ENCODE measurements around the gene PALM.
"Not testable (repeated sequence)": the region's sequence is repeated elsewhere in the genome, so short reads cannot be mapped to it uniquely, and the experiment has no call there.

Gene PALM

GRCh38 chr19:679418-680286 is 29.1 kb upstream of the PALM start:
- no peak for DNase-seq (ENCODE audit: low read depth)

- DNase-seq (ENCODE audit: low read depth), result peak; percentile 99
Observed at GRCh38 chr19:680287-681028, 28.3 kb upstream of the PALM start.

- DNase-seq (ENCODE audit: low read depth), result peak; percentile 77
Observed at GRCh38 chr19:681029-682019, 27.4 kb upstream of the PALM start.

DNA sequence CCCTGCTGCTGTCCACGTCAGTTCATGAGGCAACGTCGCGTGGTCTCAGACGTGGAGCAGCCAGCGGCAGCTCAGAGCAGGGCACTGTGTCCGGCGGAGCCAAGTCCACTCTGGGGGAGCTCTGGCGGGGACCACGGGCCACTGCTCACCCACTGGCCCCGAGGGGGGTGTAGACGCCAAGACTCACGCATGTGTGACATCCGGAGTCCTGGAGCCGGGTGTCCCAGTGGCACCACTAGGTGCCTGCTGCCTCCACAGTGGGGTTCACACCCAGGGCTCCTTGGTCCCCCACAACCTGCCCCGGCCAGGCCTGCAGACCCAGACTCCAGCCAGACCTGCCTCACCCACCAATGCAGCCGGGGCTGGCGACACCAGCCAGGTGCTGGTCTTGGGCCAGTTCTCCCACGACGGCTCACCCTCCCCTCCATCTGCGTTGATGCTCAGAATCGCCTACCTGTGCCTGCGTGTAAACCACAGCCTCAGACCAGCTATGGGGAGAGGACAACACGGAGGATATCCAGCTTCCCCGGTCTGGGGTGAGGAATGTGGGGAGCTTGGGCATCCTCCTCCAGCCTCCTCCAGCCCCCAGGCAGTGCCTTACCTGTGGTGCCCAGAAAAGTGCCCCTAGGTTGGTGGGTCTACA is 25.9 kb upstream of the PALM start:
- no peak for DNase-seq (ENCODE audit: low read depth)

DNA sequence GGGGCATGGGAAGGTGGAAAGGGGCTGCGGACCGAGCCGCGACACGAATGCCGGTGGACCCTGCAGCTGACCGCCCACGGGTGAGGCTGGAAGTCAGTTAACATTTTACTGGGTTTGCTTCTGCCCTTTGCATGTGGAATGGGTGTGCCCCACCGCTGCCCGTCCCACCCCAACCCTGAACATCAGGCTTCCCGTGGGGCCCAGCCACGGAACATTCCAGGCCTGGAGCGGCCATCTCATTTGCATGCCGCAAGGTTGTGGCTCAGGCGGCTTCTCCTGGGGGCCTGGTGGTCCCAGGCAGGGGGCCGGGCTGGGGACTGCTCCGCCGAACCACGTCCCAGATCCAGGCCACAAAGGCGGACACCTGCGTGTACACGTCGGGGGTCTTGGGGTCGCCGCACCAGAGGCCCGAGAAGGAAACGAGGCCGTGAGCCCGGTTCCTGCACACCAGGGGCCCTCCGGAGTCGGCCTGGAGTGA is 23.2 kb upstream of the PALM start:
- no peak for DNase-seq (ENCODE audit: low read depth)

GRCh38 chr19:686589-687297 is 22.0 kb upstream of the PALM start:
- no peak for DNase-seq (ENCODE audit: low read depth)

GRCh38 chr19:687569-688166 is 21.1 kb upstream of the PALM start:
- no peak for DNase-seq (ENCODE audit: low read depth)

DNA sequence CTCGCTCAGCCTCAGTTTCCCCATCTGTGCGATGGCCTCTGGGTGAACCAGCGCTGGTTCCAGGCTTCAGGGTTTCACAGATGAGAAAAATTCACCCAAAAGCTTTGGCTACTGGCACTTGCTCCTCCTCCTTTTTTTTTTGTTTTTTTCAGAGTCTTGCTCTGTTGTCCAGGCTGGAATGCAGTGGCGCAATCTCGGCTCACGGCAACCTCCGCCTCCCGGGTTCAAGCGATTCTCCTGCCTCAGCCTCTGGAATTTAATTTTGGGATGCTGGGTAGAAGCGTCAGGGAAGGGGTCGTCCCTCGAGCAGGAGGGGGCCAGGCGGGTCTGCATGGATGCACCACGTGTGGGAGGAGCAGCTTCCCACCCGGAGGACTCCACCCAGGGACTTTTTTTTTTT is 20.5 kb upstream of the PALM start:
- no peak for DNase-seq (ENCODE audit: low read depth)

DNA sequence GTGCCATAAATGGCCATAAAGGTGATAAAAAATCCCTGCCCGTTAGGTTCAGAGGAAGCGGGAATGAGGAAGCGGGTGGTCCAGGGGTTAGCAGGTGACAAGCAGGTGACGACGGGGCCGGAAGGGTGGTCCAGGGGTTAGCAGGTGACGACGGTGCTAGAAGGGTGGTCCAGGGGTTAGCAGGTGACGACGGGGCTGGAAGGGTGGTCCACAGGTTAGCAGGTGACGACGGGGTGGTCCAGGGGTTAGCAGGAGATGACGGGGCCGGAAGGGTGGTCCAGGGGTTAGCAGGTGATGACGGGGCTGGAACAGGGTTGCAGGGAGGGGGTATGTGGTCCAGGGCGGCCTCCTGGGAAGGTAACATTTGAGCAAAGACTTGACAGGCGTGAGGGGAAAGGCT is 19.7 kb upstream of the PALM start:
- DNase-seq (ENCODE audit: low read depth), result no peak

DNA sequence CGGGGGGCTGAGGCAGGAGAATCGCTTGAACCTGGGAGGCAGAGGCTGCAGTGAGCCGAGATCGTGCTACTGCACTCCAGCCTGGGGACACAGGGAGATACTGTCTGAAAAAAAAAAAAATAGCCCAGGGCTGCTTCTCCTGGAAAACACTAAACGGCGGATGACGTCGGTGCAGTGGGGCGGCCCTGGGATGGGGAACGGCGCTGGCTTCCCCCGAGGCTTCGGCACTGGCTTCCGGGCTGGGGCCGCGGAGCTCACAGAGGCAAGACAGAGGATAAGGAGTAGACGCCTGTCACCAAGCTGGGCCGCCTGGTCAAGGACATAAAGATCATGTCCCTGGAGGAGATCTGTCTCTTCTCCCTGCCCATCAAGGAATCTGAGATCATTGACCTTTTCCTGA is 18.5 kb upstream of the PALM start:
- no peak for DNase-seq (ENCODE audit: low read depth)

DNA sequence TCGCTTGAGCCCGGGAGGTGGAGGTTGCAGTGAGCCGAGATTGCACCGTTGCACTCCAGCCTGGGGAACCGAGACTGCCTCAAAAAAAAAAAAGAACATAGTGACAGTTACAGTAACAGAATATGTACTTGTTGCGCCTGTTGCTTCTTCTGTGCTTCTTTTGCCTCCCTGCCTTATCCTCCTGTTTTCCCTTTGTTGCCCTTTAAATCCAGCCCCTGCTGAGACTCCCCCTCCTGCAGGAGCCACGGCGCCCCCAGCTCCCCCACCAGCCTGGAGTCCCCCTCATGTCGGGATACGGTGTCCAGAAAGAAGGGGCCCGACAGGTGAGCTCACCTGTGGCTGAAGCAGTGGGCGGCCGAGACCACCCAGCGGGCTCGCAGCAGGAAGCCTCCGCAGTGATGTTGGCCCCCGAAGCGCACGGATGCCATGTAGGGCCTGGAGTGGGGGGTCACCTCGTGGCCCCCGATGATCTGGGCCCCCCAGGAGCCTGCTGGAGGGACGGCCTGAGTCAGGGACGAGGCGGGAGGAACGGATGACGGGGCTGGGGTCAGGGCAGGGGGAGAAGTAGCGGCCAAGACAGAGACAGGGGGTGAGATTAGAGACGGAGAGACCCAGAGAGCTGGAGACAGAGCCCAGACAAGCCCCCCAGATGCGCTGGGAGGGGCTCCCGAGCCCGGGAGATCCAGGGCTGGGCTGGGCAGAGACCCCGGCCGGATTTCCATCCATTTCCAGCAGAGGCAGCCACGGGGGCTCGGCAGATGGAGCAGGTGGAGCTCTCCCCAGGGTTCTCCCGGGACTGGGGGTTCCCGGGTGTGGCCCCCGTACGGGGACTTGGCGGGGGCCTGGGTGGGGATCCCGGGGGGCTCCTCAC is 14.0 kb upstream of the PALM start:
- no peak for DNase-seq (ENCODE audit: low read depth)

GRCh38 chr19:695352-695949 is 13.3 kb upstream of the PALM start, which contains the start of gene PRSS57:
TSS of gene PRSS57 (minus strand) at chr19:695452. CDS start at chr19:695430, 22 bp downstream.
- no peak for DNase-seq (ENCODE audit: low read depth)

GRCh38 chr19:698529-698928 is 10.2 kb upstream of the PALM start:
- not testable (repeated sequence) for DNase-seq (ENCODE audit: low read depth)

- not testable (repeated sequence) for DNase-seq (ENCODE audit: low read depth)
Observed at GRCh38 chr19:699885-700284, 8.8 kb upstream of the PALM start.

DNA sequence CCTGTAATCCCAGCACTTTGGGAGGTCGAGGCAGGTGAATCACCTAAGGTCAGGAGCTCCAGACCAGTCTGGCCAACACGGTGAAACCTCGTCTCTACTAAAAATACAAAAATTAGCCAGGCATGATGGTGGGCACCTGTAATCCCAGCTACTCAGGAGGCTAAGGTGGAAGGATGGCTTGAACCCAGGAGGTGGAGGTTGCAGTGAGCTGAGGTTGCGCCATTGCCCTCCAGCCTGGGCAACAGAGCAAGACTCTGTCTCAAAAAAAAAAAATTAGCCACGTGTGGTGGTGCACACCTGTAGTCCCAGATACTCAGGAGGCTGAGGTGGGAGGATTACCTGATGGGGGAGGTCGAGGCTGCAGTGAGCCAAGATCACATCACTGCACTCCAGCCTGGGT is 5.9 kb upstream of the PALM start:
- not testable (repeated sequence) for DNase-seq (ENCODE audit: low read depth)

DNA sequence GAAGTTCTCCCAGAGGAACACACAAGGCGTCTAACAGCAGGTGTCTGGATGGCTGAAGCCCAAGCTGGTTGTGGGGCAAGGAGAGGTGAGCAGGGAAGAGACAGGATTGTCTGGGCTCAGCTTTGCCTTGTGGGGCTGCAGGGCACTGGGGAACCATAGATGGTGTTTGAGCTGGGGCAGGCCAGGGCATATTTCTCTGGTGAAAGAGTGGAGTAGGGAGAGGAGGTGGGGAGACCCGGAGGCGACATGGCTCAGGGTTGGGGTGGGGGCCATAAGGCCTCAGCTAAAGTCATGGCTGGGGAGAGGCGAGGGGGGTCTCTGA is 5.4 kb upstream of the PALM start:
- no peak for DNase-seq (ENCODE audit: low read depth)

DNA sequence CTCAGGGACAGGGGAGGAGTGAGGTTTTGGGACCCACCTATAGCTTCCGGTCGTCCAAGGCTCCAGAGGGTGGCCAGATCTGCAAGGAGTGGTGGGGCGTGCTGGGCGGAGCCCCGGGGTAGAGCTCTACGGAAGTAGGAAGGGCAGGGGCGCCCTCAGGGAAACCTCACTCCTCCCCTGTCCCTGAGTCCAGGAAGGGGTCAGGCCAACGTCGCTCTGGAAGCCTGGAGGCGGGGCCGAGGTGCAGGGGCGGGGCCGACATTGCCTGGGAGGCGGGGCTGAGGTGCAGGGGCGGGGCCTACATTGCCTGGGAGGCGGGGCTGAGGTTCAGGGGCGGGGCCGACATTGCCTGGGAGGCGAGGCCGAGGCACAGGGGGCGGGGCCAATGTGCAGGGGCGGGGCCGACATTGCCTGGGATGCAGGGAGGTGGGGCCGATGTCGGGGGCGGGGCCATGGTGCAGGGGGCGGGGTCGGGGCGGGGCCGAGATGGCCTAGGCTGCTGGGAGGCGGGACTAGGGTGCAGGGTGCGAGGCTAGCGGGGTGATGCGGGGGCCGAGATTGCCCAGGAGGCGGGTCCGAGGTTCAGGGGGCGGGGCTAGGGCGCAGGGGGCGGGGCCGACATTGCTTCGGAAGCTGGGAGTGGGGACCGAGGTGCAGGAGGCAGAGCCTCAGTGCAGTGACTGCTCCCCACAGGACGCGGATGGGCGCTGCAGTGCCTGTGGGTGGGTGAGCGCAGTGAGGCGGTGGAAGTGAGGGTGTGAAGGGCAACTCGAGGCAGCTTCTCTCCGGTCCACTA is 4.9 kb upstream of the PALM start:
- peak; percentile 35 for DNase-seq (ENCODE audit: low read depth)

GRCh38 chr19:704447-704741 is 4.3 kb upstream of the PALM start:
- DNase-seq (ENCODE audit: low read depth), result no peak

Data from activated T-helper 1 cell treated with Interleukin-2 at 50 U/mL for 16 hours (primary cell).